ENCODE results near the gene TIMM29. TPM values are rescaled to one million over a fixed set of nuclear protein-coding genes. Genes with fewer than 3 reads are reported as not detected.

Gene TIMM29
- total and polyA plus RNA-seq, 2 of the 13 experiments (the other 11 are each of a cell fraction or from before 2014, with no cell fraction given): 7.1 to 33.8 TPM

DNA sequence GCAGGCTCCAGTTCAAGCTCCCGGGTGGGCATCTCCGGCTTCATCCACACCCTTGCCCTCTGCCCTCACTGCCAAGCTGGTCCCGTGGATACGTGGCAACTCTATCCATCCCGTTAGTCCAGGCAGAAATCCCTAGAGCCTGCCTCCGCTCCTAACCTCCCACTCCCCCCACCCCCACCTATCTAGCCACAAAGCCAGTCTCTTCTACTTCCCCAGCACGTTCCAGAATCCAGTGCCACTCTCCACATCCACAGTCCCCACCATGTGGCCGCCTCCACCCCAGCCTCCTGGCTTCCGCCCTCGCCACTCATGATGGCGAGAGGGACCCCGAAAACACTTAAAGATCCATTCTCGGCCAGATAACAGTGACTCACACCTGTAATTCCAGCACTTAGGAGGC, 4.0 kb upstream of the TIMM29 start:
- ChIA-PET POLR2A (no interaction called here), CTCF (ENCODE audit: low intra/inter-chr PET ratio, low total read pairs) (no interaction called here)
- Histone ChIP-seq H3K27me3 (ENCODE audit: control insufficient read depth in 1 of 2, insufficient read depth in 2 of 2, low read length in 2 of 2) (no peaks in the 10 kb centered on the region; a peak in 1 of 5 replicates), H3K4me3 (replicated peaks in 1 of 3; ENCODE audit: insufficient read depth in 1 of 3, low read depth in 2 of 3, low read length in 3 of 3) (no peak overlapping the region), H3K79me2 (ENCODE audit: insufficient read depth, low read length) (peaks cover 15% of the 10 kb centered on the region), H3K4me1 (ENCODE audit: insufficient read depth, low read length) (peaks cover 10% of the 10 kb centered on the region), H3K4me2 (ENCODE audit: low read depth, low read length) (no peak overlapping the region), H3K9ac (ENCODE audit: insufficient read depth, low read depth, low read length) (no peak overlapping the region), H3K27ac (ENCODE audit: extremely low read length, insufficient read depth, low read length) (no peak overlapping the region), H2AFZ (ENCODE audit: low read length) (no peak overlapping the region), H3K9me3 (ENCODE audit: low read length) (no peaks in the 10 kb centered on the region), H4K20me1 (ENCODE audit: insufficient read depth, low read length) (no peaks in the 10 kb centered on the region), H3K36me3 (replicated peaks in 1 of 2; ENCODE audit: control insufficient read depth in 1 of 2, insufficient read depth in 2 of 2, low read length in 2 of 2) (peaks cover 26 to 28% of the 10 kb centered on the region in 2 experiments; a peak in 4 of 5 replicates)
- intact Hi-C loops (cut with micrococcal nuclease; ENCODE audit: unreplicated experiment): loop anchor here (10.0 kb wide), 1 partner anchor 50 kb away; the partner anchor contains the start of gene CARM1
- ATAC-seq (no peak), DNase-seq (ENCODE audit: low spot score) (no peak), FAIRE-seq (no peak)
- in situ Hi-C loops (cut with HindIII; ENCODE audit: extremely low pct_ligation_motif_present, low pct_unique_long_range_greater_than_20kb): no loop called here
- TF ChIP-seq, protein P1, sequence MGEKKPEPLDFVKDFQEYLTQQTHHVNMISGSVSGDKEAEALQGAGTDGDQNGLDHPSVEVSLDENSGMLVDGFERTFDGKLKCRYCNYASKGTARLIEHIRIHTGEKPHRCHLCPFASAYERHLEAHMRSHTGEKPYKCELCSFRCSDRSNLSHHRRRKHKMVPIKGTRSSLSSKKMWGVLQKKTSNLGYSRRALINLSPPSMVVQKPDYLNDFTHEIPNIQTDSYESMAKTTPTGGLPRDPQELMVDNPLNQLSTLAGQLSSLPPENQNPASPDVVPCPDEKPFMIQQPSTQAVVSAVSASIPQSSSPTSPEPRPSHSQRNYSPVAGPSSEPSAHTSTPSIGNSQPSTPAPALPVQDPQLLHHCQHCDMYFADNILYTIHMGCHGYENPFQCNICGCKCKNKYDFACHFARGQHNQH (CRISPR knock-in tag; IDR thresholded peaks at IDR 0.05): no peak
- TF ChIP-seq, protein P2, sequence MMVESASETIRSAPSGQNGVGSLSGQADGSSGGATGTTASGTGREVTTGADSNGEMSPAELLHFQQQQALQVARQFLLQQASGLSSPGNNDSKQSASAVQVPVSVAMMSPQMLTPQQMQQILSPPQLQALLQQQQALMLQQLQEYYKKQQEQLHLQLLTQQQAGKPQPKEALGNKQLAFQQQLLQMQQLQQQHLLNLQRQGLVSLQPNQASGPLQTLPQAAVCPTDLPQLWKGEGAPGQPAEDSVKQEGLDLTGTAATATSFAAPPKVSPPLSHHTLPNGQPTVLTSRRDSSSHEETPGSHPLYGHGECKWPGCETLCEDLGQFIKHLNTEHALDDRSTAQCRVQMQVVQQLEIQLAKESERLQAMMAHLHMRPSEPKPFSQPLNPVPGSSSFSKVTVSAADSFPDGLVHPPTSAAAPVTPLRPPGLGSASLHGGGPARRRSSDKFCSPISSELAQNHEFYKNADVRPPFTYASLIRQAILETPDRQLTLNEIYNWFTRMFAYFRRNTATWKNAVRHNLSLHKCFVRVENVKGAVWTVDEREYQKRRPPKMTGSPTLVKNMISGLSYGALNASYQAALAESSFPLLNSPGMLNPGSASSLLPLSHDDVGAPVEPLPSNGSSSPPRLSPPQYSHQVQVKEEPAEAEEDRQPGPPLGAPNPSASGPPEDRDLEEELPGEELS (CRISPR knock-in tag; IDR thresholded peaks at IDR 0.05): no peak
- TF ChIP-seq ZNF333 (CRISPR knock-in tag; IDR thresholded peaks at IDR 0.05; ENCODE audit: borderline replicate concordance): no peak
- TF ChIP-seq BCL6 (CRISPR knock-in tag; IDR thresholded peaks at IDR 0.05): no peak
- TF ChIP-seq U2AF2 (IDR thresholded peaks at IDR 0.05; ENCODE audit: low read depth, low read length): no peak
- TF ChIP-seq ISX (CRISPR knock-in tag; conservative IDR thresholded peaks at IDR 0.05): no peak
- TF ChIP-seq, protein P3, sequence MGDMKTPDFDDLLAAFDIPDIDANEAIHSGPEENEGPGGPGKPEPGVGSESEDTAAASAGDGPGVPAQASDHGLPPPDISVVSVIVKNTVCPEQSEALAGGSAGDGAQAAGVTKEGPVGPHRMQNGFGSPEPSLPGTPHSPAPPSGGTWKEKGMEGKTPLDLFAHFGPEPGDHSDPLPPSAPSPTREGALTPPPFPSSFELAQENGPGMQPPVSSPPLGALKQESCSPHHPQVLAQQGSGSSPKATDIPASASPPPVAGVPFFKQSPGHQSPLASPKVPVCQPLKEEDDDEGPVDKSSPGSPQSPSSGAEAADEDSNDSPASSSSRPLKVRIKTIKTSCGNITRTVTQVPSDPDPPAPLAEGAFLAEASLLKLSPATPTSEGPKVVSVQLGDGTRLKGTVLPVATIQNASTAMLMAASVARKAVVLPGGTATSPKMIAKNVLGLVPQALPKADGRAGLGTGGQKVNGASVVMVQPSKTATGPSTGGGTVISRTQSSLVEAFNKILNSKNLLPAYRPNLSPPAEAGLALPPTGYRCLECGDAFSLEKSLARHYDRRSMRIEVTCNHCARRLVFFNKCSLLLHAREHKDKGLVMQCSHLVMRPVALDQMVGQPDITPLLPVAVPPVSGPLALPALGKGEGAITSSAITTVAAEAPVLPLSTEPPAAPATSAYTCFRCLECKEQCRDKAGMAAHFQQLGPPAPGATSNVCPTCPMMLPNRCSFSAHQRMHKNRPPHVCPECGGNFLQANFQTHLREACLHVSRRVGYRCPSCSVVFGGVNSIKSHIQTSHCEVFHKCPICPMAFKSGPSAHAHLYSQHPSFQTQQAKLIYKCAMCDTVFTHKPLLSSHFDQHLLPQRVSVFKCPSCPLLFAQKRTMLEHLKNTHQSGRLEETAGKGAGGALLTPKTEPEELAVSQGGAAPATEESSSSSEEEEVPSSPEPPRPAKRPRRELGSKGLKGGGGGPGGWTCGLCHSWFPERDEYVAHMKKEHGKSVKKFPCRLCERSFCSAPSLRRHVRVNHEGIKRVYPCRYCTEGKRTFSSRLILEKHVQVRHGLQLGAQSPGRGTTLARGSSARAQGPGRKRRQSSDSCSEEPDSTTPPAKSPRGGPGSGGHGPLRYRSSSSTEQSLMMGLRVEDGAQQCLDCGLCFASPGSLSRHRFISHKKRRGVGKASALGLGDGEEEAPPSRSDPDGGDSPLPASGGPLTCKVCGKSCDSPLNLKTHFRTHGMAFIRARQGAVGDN (CRISPR knock-in tag; IDR thresholded peaks at IDR 0.05): no peak
- TF ChIP-seq SMAD9 (CRISPR knock-in tag; IDR thresholded peaks at IDR 0.05): no peak
- TF ChIP-seq ZNF121 (CRISPR knock-in tag; IDR thresholded peaks at IDR 0.05): no peak
- TF ChIP-seq, protein P4, sequence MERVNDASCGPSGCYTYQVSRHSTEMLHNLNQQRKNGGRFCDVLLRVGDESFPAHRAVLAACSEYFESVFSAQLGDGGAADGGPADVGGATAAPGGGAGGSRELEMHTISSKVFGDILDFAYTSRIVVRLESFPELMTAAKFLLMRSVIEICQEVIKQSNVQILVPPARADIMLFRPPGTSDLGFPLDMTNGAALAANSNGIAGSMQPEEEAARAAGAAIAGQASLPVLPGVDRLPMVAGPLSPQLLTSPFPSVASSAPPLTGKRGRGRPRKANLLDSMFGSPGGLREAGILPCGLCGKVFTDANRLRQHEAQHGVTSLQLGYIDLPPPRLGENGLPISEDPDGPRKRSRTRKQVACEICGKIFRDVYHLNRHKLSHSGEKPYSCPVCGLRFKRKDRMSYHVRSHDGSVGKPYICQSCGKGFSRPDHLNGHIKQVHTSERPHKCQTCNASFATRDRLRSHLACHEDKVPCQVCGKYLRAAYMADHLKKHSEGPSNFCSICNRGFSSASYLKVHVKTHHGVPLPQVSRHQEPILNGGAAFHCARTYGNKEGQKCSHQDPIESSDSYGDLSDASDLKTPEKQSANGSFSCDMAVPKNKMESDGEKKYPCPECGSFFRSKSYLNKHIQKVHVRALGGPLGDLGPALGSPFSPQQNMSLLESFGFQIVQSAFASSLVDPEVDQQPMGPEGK (CRISPR knock-in tag; IDR thresholded peaks at IDR 0.05): no peak
- no peak for TF ChIP-seq GATA4 (IDR thresholded peaks at IDR 0.05; ENCODE audit: borderline replicate concordance, low read depth)
- TF ChIP-seq ZEB1 (IDR thresholded peaks at IDR 0.05; ENCODE audit: insufficient replicate concordance, low read depth): no peak
- no peak for TF ChIP-seq IKZF4 (CRISPR knock-in tag; IDR thresholded peaks at IDR 0.05; ENCODE audit: borderline replicate concordance, low read depth, not compliant biosample characterization)
- TF ChIP-seq ZNF790 (CRISPR knock-in tag; IDR thresholded peaks at IDR 0.05; ENCODE audit: borderline replicate concordance): no peak
- WGBS (ENCODE audit: low lambda C conversion rate): 97% methylated on average over 13 of the region's 13 CpGs
- no TSS peak for BruUV-seq (replicated peaks)

Data from HepG2 (cell line).